HCT116 (cell line): Measurements from ENCODE around the gene SF3B1. TPM values are rescaled to one million over a fixed set of nuclear protein-coding genes. Genes with fewer than 3 reads are reported as not detected.

ENCODE experiments used
- ATAC-seq: fragments of 200-7000 bp; cut with Tn5 transposase; 2 replicates; pipeline ENCODE4 v1.9.1; 2020; ENCODE audit warnings: mild to moderate bottlenecking, moderate library complexity
- BruUV-seq: library from RNA; stranded (reverse); fragments of 400-500 nt; replicated peaks from 2 replicates; lab custom pipeline; 2021; lab: Mats Ljungman, UMichigan
- CTCF ChIA-PET: fragments of 300-600 bp; sonication (Branson Sonifier 250); formaldehyde crosslinking; loops from one replicate; lab custom pipeline; 2021; ENCODE audit warnings: antibody characterized with exemption; lab: Charles Lee
- POLR2A ChIA-PET: fragments of 300-600, 350-600 bp; sonication (Branson Sonifier 250); formaldehyde crosslinking; loops from one replicate; lab custom pipeline; 2021; ENCODE audit warnings: antibody characterized with exemption; lab: Charles Lee
- RAD21 ChIA-PET, 2 experiments: fragments of 300-600 bp; sonication (Branson Sonifier 250); formaldehyde crosslinking; loops; one replicate each; lab custom pipeline; 2023; ENCODE audit warnings: low total read pairs in 2 of 2; ENCODE audit not compliant: uncharacterized antibody in 2 of 2, unreplicated experiment in 2 of 2, low non-redundant PET in 1 of 2; lab: Charles Lee
- DNase-seq: peaks from one replicate; pipeline ENCODE4 v3.0.0-alpha.2; 2010; ENCODE audit warnings: low read depth, low spot score
- H2AFZ ChIP-seq: fragments of 200-600 bp; shearing (Covaris generic), sonication (generic); 2 replicates; pipeline ENCODE4 v1.6.1; 2017; ENCODE audit warnings: low read depth, mixed run types, mixed read lengths, antibody characterized with exemption, low read length; ENCODE audit not compliant: poor library complexity, severe bottlenecking
- H3K27ac ChIP-seq: 2 replicates; pipeline ENCODE4 v1.5.1; 2012; ENCODE audit warnings: low read depth, low read length
- H3K27me3 ChIP-seq: fragments of 200-600 bp; sonication (generic); 2 replicates; pipeline ENCODE4 v1.6.1; 2016; ENCODE audit warnings: mixed run types, low read length, mixed read lengths; ENCODE audit not compliant: insufficient read depth
- H3K36me3 ChIP-seq, 2 experiments: fragments of 200-500 bp in 1 of 2; fragments of 200-600 bp in 1 of 2; sonication (Bioruptor generic) in 1 of 2; sonication (generic) in 1 of 2; 2 replicates each; pipeline versions ENCODE4 v1.5.1 to v1.6.1; 2014 to 2016; ENCODE audit warnings: low read length in 2 of 2, inconsistent platforms in 1 of 2, mixed read lengths in 1 of 2, mixed run types in 1 of 2; ENCODE audit not compliant: insufficient read depth in 2 of 2, control insufficient read depth in 1 of 2
- H3K4me1 ChIP-seq, 2 experiments: fragments of 200-600 bp in 1 of 2; sonication (generic) in 1 of 2; 2 replicates each; pipeline versions ENCODE4 v1.5.1 to v1.6.1; 2012 to 2017; ENCODE audit warnings: low read length in 2 of 2, inconsistent platforms in 1 of 2, mild to moderate bottlenecking in 1 of 2, mixed read lengths in 1 of 2, mixed run types in 1 of 2, moderate library complexity in 1 of 2; ENCODE audit not compliant: insufficient read depth in 2 of 2, control insufficient read depth in 1 of 2
- H3K4me2 ChIP-seq: fragments of 200-600 bp; sonication (generic); 2 replicates; pipeline ENCODE4 v1.6.1; 2017; ENCODE audit warnings: mixed run types, low read length, mixed read lengths
- H3K4me3 ChIP-seq, 2 experiments: fragments of 200-600 bp in 1 of 2; sonication (generic) in 1 of 2; replicated peaks in 1 of 2; 2 replicates each; pipeline ENCODE4 v1.5.1; 2011 to 2016; ENCODE audit warnings: low read length in 2 of 2, control low read depth in 1 of 2, low read depth in 1 of 2, mild to moderate bottlenecking in 1 of 2, mixed read lengths in 1 of 2, mixed run types in 1 of 2
- H3K79me2 ChIP-seq: fragments of 200-600 bp; sonication (generic); 2 replicates; pipeline ENCODE4 v1.6.1; 2017; ENCODE audit warnings: mild to moderate bottlenecking, mixed run types, low read length, moderate library complexity, mixed read lengths; ENCODE audit not compliant: insufficient read depth
- H3K9ac ChIP-seq: fragments of 200-600 bp; sonication (generic); 2 replicates; pipeline ENCODE4 v1.6.1; 2016; ENCODE audit warnings: low read length, mixed read lengths
- H3K9me2 ChIP-seq: fragments of 200-600 bp; sonication (generic), shearing (Covaris generic); 2 replicates; pipeline ENCODE4 v1.6.1; 2017; ENCODE audit warnings: mixed run types, mild to moderate bottlenecking, moderate library complexity; ENCODE audit not compliant: insufficient read depth
- H3K9me3 ChIP-seq, 2 experiments: fragments of 200-500 bp in 1 of 2; fragments of 200-600 bp in 1 of 2; sonication (Bioruptor generic) in 1 of 2; sonication (generic) in 1 of 2; 2 replicates each; pipeline ENCODE4 v1.6.1; 2014 to 2017; ENCODE audit warnings: low read length in 2 of 2, mixed read lengths in 2 of 2, inconsistent platforms in 1 of 2, low read depth in 1 of 2, mild to moderate bottlenecking in 1 of 2, mixed run types in 1 of 2, moderate library complexity in 1 of 2; ENCODE audit not compliant: control insufficient read depth in 1 of 2, insufficient read depth in 1 of 2
- H4K20me1 ChIP-seq: fragments of 200-600 bp; sonication (generic), shearing (Covaris generic); 2 replicates; pipeline ENCODE4 v1.6.1; 2017; ENCODE audit warnings: mixed run types, mild to moderate bottlenecking, moderate library complexity; ENCODE audit not compliant: insufficient read depth
- ATF3 ChIP-seq: IDR thresholded peaks from 2 replicates; pipeline ENCODE4 v1.6.1; 2012
- CEBPB ChIP-seq: IDR thresholded peaks from 2 replicates; pipeline ENCODE4 v1.6.1; 2012; ENCODE audit warnings: low read depth
- CTCF ChIP-seq, 3 experiments: fragments of 200-600 bp in 1 of 3; sonication (generic) in 1 of 3; IDR thresholded peaks in 2 of 3; conservative IDR thresholded peaks in 1 of 3; 2 replicates each; pipeline ENCODE4 v1.5.1; 2012 to 2017; ENCODE audit warnings: low read depth in 2 of 3, low read length in 2 of 3, antibody characterized with exemption in 1 of 3, borderline replicate concordance in 1 of 3, control low read depth in 1 of 3, mild to moderate bottlenecking in 1 of 3, mixed read lengths in 1 of 3, mixed run types in 1 of 3, moderate library complexity in 1 of 3; ENCODE audit not compliant: insufficient read depth in 1 of 3
- ELF1 ChIP-seq: IDR thresholded peaks from 2 replicates; pipeline ENCODE4 v1.6.1; 2012; ENCODE audit warnings: low read depth, borderline replicate concordance
- EZH2phosphoT487 ChIP-seq: fragments of 200-600 bp; IDR thresholded peaks from 2 replicates; pipeline ENCODE4 v1.6.1; 2018; ENCODE audit warnings: antibody characterized with exemption, borderline replicate concordance
- FOSL1 ChIP-seq: IDR thresholded peaks from 2 replicates; pipeline ENCODE4 v1.6.1; 2012; ENCODE audit warnings: low read depth
- JUND ChIP-seq: IDR thresholded peaks from 2 replicates; pipeline ENCODE4 v1.6.1; 2012
- MAX ChIP-seq: IDR thresholded peaks from 2 replicates; pipeline ENCODE4 v1.6.1; 2012
- POLR2A ChIP-seq: IDR thresholded peaks from 2 replicates; pipeline ENCODE4 v1.7.0; 2011; ENCODE audit warnings: borderline replicate concordance; ENCODE audit not compliant: insufficient read depth, insufficient read length; ENCODE audit errors: extremely low read depth
- RAD21 ChIP-seq: IDR thresholded peaks from 2 replicates; pipeline ENCODE4 v1.6.1; 2012; ENCODE audit warnings: low read depth, mild to moderate bottlenecking
- REST ChIP-seq: IDR thresholded peaks from 2 replicates; pipeline ENCODE4 v1.6.1; 2012; ENCODE audit warnings: low read depth
- SIN3A ChIP-seq: IDR thresholded peaks from 2 replicates; pipeline ENCODE4 v1.6.1; 2012; ENCODE audit warnings: low read depth
- SRF ChIP-seq: IDR thresholded peaks from 2 replicates; pipeline ENCODE4 v1.6.1; 2012; ENCODE audit warnings: low read depth
- YY1 ChIP-seq: IDR thresholded peaks from 2 replicates; pipeline ENCODE4 v1.6.1; 2011; ENCODE audit warnings: low read length, low read depth, moderate library complexity, mild to moderate bottlenecking; ENCODE audit not compliant: insufficient replicate concordance; ENCODE audit errors: extremely low read depth
- ZBTB33 ChIP-seq: IDR thresholded peaks from 2 replicates; pipeline ENCODE4 v1.6.1; 2011; ENCODE audit warnings: mild to moderate bottlenecking, low read length, moderate library complexity; ENCODE audit not compliant: insufficient replicate concordance; ENCODE audit errors: extremely low read depth
- intact Hi-C: fragments of 100-400 bp; cut with micrococcal nuclease; formaldehyde crosslinking; loops from 2 replicates; pipeline ENCODE4 v1.10.0; 2022
- total RNA-seq: library from RNA; stranded (reverse); gene quantifications from one replicate; pipeline ENCODE4 v1.2.1, GENCODE V29; 2021; ENCODE audit not compliant: unreplicated experiment

The SF3B1 gene
- total RNA-seq, 1 experiment from 2014 or later = 282 TPM

- Histone ChIP-seq H3K4me3 (no peak overlapping the region), H3K9ac (no peak overlapping the region), H3K9me3 (no peaks in the 10 kb centered on the region), H3K4me1 (no peaks in the 10 kb centered on the region), H3K9me2 (no peaks in the 10 kb centered on the region), H4K20me1 (no peaks in the 10 kb centered on the region), H3K36me3 (peaks cover 0 to 24% of the 10 kb centered on the region in 2 experiments; a peak in 2 of 4 replicates), H3K4me2 (no peak overlapping the region), H3K27ac (no peak overlapping the region), H3K79me2 (no peaks in the 10 kb centered on the region), H2AFZ (no peak overlapping the region), H3K27me3 (no peaks in the 10 kb centered on the region)
- intact Hi-C loops = loop anchor here (5.0 kb wide), 1 partner anchor 70 kb away; no protein-coding TSS in a partner anchor
- no TSS peak for BruUV-seq
- TF ChIP-seq CEBPB = no peak
- TF ChIP-seq RAD21 = no peak
- TF ChIP-seq JUND = no peak
- no peak for TF ChIP-seq REST
- TF ChIP-seq MAX = no peak
- no peak for TF ChIP-seq CTCF (IDR thresholded peaks at IDR 0.05 in 2 of 3, conservative IDR thresholded peaks at IDR 0.05 in 1 of 3; ENCODE audit: borderline replicate concordance in 1 of 3, insufficient read depth in 1 of 3, low read depth in 2 of 3, low read length in 2 of 3)
- no peak for TF ChIP-seq POLR2A
- no peak for TF ChIP-seq YY1
- no peak for TF ChIP-seq EZH2phosphoT487
- TF ChIP-seq ELF1 = no peak
- TF ChIP-seq FOSL1 = no peak
- TF ChIP-seq SRF = no peak
- TF ChIP-seq SIN3A = no peak
- no peak for TF ChIP-seq ATF3
- no peak for TF ChIP-seq ZBTB33
- CTCF ChIA-PET = no interaction called here
- RAD21 ChIA-PET = no interaction called here
- DNase-seq (no peak), ATAC-seq (no peak)
- POLR2A ChIA-PET = interaction anchor here (1.7 kb wide), 1 partner anchor 13 kb away, joined by 3 read pairs; no protein-coding TSS in a partner anchor
Observed at GRCh38 chr2:197477797-197478196, 43.0 kb upstream of the SF3B1 start.
